H9 (cell line): ENCODE measurements around the gene ZDHHC13. TPM values are rescaled to one million over a fixed set of nuclear protein-coding genes. Genes with fewer than 3 reads are reported as not detected.

ENCODE experiments used
- DNase-seq: peaks from one replicate; pipeline ENCODE4 v3.0.0-alpha.2; 2017
- H2AFZ ChIP-seq: one replicate; pipeline ENCODE4 v1.6.1; 2013; ENCODE audit warnings: mild to moderate bottlenecking, low read length, control low read depth, moderate library complexity
- H2AK5ac ChIP-seq: 2 replicates; pipeline ENCODE4 v1.6.1; 2013; ENCODE audit warnings: low read length, control low read depth, mixed read lengths; ENCODE audit not compliant: insufficient read length
- H2BK120ac ChIP-seq: one replicate; pipeline ENCODE4 v1.6.1; 2013; ENCODE audit warnings: low read depth, mild to moderate bottlenecking, low read length, control low read depth, inconsistent platforms; ENCODE audit not compliant: poor library complexity, severe bottlenecking
- H2BK12ac ChIP-seq: 2 replicates; pipeline ENCODE4 v1.6.1; 2013; ENCODE audit warnings: low read length, control low read depth, mixed read lengths, low read depth; ENCODE audit not compliant: insufficient read length
- H2BK15ac ChIP-seq: 2 replicates; pipeline ENCODE4 v1.6.1; 2013; ENCODE audit warnings: low read depth, low read length, control low read depth
- H2BK20ac ChIP-seq: one replicate; pipeline ENCODE4 v1.6.1; 2013; ENCODE audit warnings: low read depth, mild to moderate bottlenecking, low read length, control low read depth, inconsistent platforms; ENCODE audit not compliant: poor library complexity, severe bottlenecking
- H2BK5ac ChIP-seq: 2 replicates; pipeline ENCODE4 v1.6.1; 2013; ENCODE audit warnings: low read length, control low read depth, mixed read lengths; ENCODE audit not compliant: insufficient read length
- H3K14ac ChIP-seq: 2 replicates; pipeline ENCODE4 v1.6.1; 2013; ENCODE audit warnings: low read length, control low read depth; ENCODE audit not compliant: insufficient read depth
- H3K18ac ChIP-seq: 2 replicates; pipeline ENCODE4 v1.6.1; 2013; ENCODE audit warnings: low read depth, mild to moderate bottlenecking, mixed read lengths, low read length, control low read depth; ENCODE audit not compliant: insufficient read length
- H3K23ac ChIP-seq: 2 replicates; pipeline ENCODE4 v1.6.1; 2013; ENCODE audit warnings: low read length, control low read depth, mixed read lengths, low read depth; ENCODE audit not compliant: insufficient read length
- H3K23me2 ChIP-seq: 2 replicates; pipeline ENCODE4 v1.6.1; 2013; ENCODE audit warnings: low read depth, mild to moderate bottlenecking, mixed read lengths, low read length, control low read depth; ENCODE audit not compliant: insufficient read length, poor library complexity, severe bottlenecking
- H3K27ac ChIP-seq: 2 replicates; pipeline ENCODE4 v1.5.1; 2013; ENCODE audit warnings: low read length, control low read depth, mixed read lengths, low read depth; ENCODE audit not compliant: insufficient read length
- H3K27me3 ChIP-seq: 2 replicates; pipeline ENCODE4 v1.6.1; 2013; ENCODE audit warnings: low read length, control low read depth, inconsistent platforms; ENCODE audit not compliant: insufficient read depth
- H3K4ac ChIP-seq: 2 replicates; pipeline ENCODE4 v1.6.1; 2013; ENCODE audit warnings: low read depth, mild to moderate bottlenecking, control low read depth, inconsistent platforms, low read length, moderate library complexity
- H3K4me1 ChIP-seq: 2 replicates; pipeline ENCODE4 v1.6.1; 2013; ENCODE audit warnings: low read length, control low read depth, inconsistent platforms; ENCODE audit not compliant: insufficient read depth
- H3K4me2 ChIP-seq: 2 replicates; pipeline ENCODE4 v1.6.1; 2013; ENCODE audit warnings: low read length, control low read depth, mixed read lengths; ENCODE audit not compliant: insufficient read length, insufficient read depth
- H3K56ac ChIP-seq: 2 replicates; pipeline ENCODE4 v1.6.1; 2013; ENCODE audit warnings: low read depth, mild to moderate bottlenecking, mixed read lengths, low read length, control low read depth; ENCODE audit not compliant: insufficient read length
- H3K79me1 ChIP-seq: 2 replicates; pipeline ENCODE4 v1.6.1; 2013; ENCODE audit warnings: low read depth, mild to moderate bottlenecking, moderate library complexity, low read length, control low read depth, inconsistent platforms; ENCODE audit not compliant: insufficient read depth, poor library complexity, severe bottlenecking
- H3K79me2 ChIP-seq: 2 replicates; pipeline ENCODE4 v1.6.1; 2013; ENCODE audit warnings: low read length, control low read depth, inconsistent platforms; ENCODE audit not compliant: insufficient read depth
- H3K9ac ChIP-seq: 2 replicates; pipeline ENCODE4 v1.6.1; 2013; ENCODE audit warnings: low read length, control low read depth, mixed read lengths; ENCODE audit not compliant: insufficient read length; ENCODE audit errors: extremely low read depth
- H3K9me3 ChIP-seq: one replicate; pipeline ENCODE4 v1.6.1; 2013; ENCODE audit warnings: low read depth, low read length, inconsistent platforms; ENCODE audit not compliant: control insufficient read depth
- H3T11ph ChIP-seq: one replicate; pipeline ENCODE4 v1.6.1; 2013; ENCODE audit warnings: mild to moderate bottlenecking, low read length, control low read depth, inconsistent platforms
- H4K20me1 ChIP-seq: one replicate; pipeline ENCODE4 v1.6.1; 2013; ENCODE audit not compliant: control insufficient read depth, insufficient read length, insufficient read depth
- H4K5ac ChIP-seq: 2 replicates; pipeline ENCODE4 v1.6.1; 2013; ENCODE audit warnings: low read depth, mild to moderate bottlenecking, mixed read lengths, low read length, control low read depth; ENCODE audit not compliant: insufficient read length
- H4K8ac ChIP-seq: replicated peaks from 2 replicates; pipeline ENCODE4 v1.6.1; 2013; ENCODE audit warnings: low read length, control low read depth, mixed read lengths, low read depth; ENCODE audit not compliant: insufficient read length
- H4K91ac ChIP-seq: 2 replicates; pipeline ENCODE4 v1.6.1; 2013; ENCODE audit warnings: low read depth, mild to moderate bottlenecking, moderate library complexity, mixed read lengths, low read length, control low read depth; ENCODE audit not compliant: insufficient read length
- H3K27ac Mint-ChIP-seq, 3 experiments: 2 replicates in 2 of 3; 3 replicates in 1 of 3; pipeline ENCODE4 v1.8.0; 2020 to 2021; ENCODE audit warnings: mixed read lengths in 3 of 3, mild to moderate bottlenecking in 1 of 3, moderate library complexity in 1 of 3
- H3K27me3 Mint-ChIP-seq: 2 replicates; pipeline ENCODE4 v1.8.0; 2021; ENCODE audit warnings: low read depth, mild to moderate bottlenecking, moderate library complexity, mixed read lengths
- H3K36me3 Mint-ChIP-seq, 3 experiments: 2 replicates in 2 of 3; 3 replicates in 1 of 3; pipeline ENCODE4 v1.8.0; 2020 to 2021; ENCODE audit warnings: low read depth in 3 of 3, mixed read lengths in 3 of 3; ENCODE audit not compliant: insufficient read depth in 1 of 3
- H3K4me1 Mint-ChIP-seq, 2 experiments: 2 replicates each; pipeline ENCODE4 v1.8.0; 2020; ENCODE audit warnings: mixed read lengths in 2 of 2
- H3K4me3 Mint-ChIP-seq, 2 experiments: 2 replicates in 1 of 2; 3 replicates in 1 of 2; pipeline ENCODE4 v1.8.0; 2020 to 2021; ENCODE audit warnings: mild to moderate bottlenecking in 2 of 2, mixed read lengths in 2 of 2, moderate library complexity in 1 of 2
- H3K9me3 Mint-ChIP-seq, 2 experiments: 2 replicates in 1 of 2; 3 replicates in 1 of 2; pipeline ENCODE4 v1.8.0; 2020; ENCODE audit warnings: mild to moderate bottlenecking in 2 of 2, mixed read lengths in 2 of 2, moderate library complexity in 1 of 2
- WGBS: extraction: QIAGEN DNeasy Blood & Tissue Kit; methylation state at CpG from one replicate; pipeline ENCODE4 v1.1.7; 2013; ENCODE audit warnings: missing lambda C conversion rate, low lambda C conversion rate, mixed read lengths; ENCODE audit not compliant: insufficient read length; ENCODE audit errors: extremely low coverage; 5-methylcytosine and 5-hydroxymethylcytosine counted together
- total RNA-seq: library from RNA; stranded (reverse); gene quantifications from 2 replicates; pipeline ENCODE4 v1.2.1, GENCODE V29; 2021
- TF ChIP-seq, protein P1 (sequence below): fragments of 200-600 bp; sonication (generic); conservative IDR thresholded peaks from 3 replicates; pipeline ENCODE4 v1.8.0; 2021; ENCODE audit warnings: antibody characterized with exemption, mild to moderate bottlenecking

The ZDHHC13 gene
- total RNA-seq, 1 experiment from 2014 or later, result 20.9 TPM

- no peak overlapping the region for H3K4me2 ChIP-seq
- H3K14ac ChIP-seq, result no peak overlapping the region
- H4K91ac ChIP-seq, result no peak overlapping the region
- H4K8ac ChIP-seq, result no peak overlapping the region
- H4K20me1 ChIP-seq, result no peaks in the 10 kb centered on the region
- H3K56ac ChIP-seq, result no peak overlapping the region
- no peak overlapping the region for H2BK20ac ChIP-seq
- TF ChIP-seq, protein P1, sequence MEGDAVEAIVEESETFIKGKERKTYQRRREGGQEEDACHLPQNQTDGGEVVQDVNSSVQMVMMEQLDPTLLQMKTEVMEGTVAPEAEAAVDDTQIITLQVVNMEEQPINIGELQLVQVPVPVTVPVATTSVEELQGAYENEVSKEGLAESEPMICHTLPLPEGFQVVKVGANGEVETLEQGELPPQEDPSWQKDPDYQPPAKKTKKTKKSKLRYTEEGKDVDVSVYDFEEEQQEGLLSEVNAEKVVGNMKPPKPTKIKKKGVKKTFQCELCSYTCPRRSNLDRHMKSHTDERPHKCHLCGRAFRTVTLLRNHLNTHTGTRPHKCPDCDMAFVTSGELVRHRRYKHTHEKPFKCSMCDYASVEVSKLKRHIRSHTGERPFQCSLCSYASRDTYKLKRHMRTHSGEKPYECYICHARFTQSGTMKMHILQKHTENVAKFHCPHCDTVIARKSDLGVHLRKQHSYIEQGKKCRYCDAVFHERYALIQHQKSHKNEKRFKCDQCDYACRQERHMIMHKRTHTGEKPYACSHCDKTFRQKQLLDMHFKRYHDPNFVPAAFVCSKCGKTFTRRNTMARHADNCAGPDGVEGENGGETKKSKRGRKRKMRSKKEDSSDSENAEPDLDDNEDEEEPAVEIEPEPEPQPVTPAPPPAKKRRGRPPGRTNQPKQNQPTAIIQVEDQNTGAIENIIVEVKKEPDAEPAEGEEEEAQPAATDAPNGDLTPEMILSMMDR, result no peak
- H3K23me2 ChIP-seq, result no peaks in the 10 kb centered on the region
- WGBS, result no CpG with 5 or more reads among the region's 6 CpGs
- H2BK120ac ChIP-seq, result no peak overlapping the region
- Mint-ChIP-seq H3K9me3 (no peaks in the 10 kb centered on the region), H3K36me3 (no peaks in the 10 kb centered on the region), H3K4me3 (no peak overlapping the region), H3K27ac (no peak overlapping the region), H3K4me1 (peaks cover 5 to 6% of the 10 kb centered on the region in 2 experiments; a peak in 3 of 4 replicates), H3K27me3 (no peaks in the 10 kb centered on the region; the same call in 1 of the 2 replicates)
- H4K5ac ChIP-seq, result no peak overlapping the region
- no peak overlapping the region for H2BK5ac ChIP-seq
- DNase-seq, result no peak
- H3K79me2 ChIP-seq, result no peaks in the 10 kb centered on the region
- no peak overlapping the region for H3K9ac ChIP-seq
- H2AK5ac ChIP-seq, result no peak overlapping the region
- no peak overlapping the region for H3K27ac ChIP-seq
- H3K4ac ChIP-seq, result no peak overlapping the region
- H2BK15ac ChIP-seq, result no peak overlapping the region
- no peaks in the 10 kb centered on the region for H3K27me3 ChIP-seq
- no peak overlapping the region for H3T11ph ChIP-seq
- no peaks in the 10 kb centered on the region for H3K4me1 ChIP-seq
- no peak overlapping the region for H2BK12ac ChIP-seq
- no peak overlapping the region for H3K23ac ChIP-seq
- no peak overlapping the region for H3K18ac ChIP-seq
- H2AFZ ChIP-seq, result no peak overlapping the region
- no peaks in the 10 kb centered on the region for H3K9me3 ChIP-seq
- H3K79me1 ChIP-seq, result no peaks in the 10 kb centered on the region
Observed at GRCh38 chr11:19185516-19186052, 68.6 kb downstream of the ZDHHC13 start.
